NCI-H2227 treated with DMSO at 0.1 percent for 48 hours (cell line): ENCODE results near the gene SPOCK1.
A peak's percentile ranks its signal among the peaks of the same experiment; 100 is the strongest.

Experiments used
- DNase-seq: peaks from one replicate; lab custom pipeline; 2025; lab: John Stamatoyannopoulos, UW

SPOCK1 gene

DNA sequence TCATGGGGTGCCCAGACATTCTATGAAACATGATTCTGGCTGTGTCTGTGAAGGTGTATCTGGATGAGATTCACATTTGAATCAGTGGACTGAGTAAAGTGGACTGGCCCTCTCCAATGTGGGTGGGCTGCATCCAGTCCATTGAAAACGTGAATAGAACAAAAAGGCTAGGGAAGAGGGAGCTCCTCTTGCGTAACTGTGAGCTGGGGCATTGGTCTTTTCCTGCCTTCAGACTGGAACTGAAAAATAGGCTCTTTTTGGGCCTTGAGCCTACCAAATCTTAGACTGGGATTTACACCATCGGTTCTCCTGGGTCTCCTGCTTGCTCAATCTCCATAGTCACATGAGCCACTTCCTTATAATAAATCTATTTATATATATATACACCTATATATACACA, 170.1 kb downstream of the SPOCK1 start:
- DNase-seq, result no peak

DNA sequence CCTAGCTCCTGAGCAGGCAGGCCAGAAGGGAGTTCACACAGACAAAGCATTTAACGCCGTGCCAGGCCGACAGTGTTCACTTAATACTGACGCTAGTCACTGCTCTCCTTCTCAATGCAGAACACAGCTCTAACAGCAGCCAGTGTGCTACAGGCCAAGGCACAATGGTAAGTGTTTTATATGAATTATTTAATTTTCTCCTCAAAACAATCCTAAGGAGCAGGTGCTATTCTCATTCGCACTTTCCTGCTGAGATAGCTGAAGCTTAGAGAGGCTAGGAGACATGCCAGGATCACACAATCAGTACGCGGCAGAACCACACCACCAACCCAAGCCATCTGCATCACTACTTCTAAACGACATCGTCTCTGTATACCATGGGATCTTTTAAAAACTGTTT, 170.7 kb downstream of the SPOCK1 start:
- no peak for DNase-seq

DNA sequence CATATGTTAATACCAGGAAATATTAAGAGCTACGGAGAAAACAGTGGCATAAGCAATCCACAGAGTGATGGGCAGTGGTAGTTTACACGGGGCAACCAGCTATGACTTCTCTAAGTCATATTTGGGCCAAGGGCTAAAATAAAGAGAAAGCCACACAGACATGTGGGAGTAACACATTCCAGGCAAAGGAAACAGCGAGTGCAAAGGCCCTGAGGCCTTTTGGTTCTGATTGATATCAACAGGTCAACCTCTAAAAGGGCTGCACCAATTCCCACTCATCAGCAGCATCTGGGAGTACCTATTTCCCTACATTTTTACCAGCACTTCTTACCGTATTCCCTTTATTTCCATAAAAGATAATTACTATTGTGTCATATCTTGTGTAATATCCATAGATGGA, 173.4 kb downstream of the SPOCK1 start:
- no peak for DNase-seq

DNA sequence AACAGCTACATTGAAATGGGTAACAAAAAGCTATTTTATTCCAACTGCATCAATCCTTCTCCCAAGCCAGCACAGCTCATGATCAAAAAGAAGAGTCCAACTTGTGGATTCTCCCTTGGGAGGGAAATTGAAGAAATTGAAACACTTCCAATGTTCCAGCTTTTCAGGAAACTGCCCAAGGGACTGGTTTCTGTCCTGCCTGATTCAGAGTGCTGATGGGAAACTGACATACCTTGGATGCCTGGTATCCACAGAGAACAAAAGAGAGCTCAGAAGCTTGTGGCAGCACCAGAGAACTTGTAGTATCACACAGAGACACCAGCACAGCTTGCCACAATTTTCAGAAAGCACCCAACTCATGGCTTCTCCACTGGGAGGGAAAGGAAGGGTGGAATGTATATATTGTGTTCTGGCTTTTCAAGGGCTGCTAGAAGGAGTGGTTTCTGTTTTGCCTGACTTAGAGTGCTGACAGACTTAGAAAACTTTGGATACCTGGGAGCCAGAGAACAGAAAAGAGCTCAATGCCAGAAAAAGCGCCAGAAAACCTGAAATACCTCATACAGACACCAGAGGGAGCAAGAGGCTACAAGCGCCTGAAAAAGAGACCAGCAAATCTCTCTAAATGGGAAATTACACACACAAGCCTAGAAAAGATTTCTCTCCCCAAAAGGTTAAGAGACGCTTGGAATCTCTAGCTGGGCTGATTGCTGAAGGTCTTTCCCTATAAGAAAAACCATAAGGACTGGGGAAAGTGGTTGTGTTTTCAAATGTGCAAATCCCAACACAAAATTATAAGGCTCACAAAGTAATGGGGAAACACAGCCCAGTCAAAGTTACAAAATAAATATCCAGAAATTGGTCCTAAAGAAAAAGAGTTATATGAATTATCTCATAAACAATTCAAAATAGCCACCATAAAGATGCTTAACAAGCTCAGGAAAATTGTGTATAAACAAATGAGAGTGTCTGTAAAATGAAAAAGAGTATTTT, 178.8 kb downstream of the SPOCK1 start:
- DNase-seq, result peak; percentile 5

DNA sequence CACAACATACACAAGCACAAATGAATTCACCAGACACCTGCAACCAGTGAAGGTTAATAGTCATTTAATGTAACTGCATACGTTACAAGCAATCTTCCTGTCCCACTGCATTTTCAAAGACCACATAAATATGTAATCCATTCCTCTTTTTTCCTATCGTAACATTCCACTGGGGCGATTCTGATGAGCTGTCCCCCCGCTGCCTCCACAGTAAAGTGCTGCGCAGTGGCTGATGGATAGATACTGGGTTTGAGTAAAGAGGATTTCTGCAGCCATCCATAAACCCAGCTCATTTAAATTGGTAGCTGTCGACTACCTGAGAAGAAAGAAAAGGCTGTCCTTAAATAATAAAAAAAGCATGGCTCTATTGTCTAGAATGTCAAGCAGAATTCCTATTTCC, 181.1 kb downstream of the SPOCK1 start:
- no peak for DNase-seq

DNA sequence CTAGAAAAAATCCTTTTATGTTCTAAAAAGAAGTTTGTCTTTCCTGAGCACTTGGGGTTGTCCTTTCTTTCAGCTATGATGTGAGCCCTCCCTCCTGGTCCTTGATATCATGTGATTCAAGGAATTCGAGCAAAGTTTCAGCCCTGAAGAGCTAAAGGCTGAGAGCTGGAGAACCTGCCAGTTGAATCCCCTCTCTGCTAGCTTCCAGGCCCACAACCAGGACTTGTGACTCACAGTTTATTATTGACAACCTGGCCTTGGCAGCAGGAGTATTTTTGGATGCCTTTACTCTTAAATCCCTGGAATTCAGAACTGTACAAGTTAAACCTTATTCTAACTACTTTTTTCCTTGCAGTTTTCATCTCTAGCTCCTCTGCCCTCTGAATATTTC, 182.8 kb downstream of the SPOCK1 start:
- DNase-seq, result no peak

DNA sequence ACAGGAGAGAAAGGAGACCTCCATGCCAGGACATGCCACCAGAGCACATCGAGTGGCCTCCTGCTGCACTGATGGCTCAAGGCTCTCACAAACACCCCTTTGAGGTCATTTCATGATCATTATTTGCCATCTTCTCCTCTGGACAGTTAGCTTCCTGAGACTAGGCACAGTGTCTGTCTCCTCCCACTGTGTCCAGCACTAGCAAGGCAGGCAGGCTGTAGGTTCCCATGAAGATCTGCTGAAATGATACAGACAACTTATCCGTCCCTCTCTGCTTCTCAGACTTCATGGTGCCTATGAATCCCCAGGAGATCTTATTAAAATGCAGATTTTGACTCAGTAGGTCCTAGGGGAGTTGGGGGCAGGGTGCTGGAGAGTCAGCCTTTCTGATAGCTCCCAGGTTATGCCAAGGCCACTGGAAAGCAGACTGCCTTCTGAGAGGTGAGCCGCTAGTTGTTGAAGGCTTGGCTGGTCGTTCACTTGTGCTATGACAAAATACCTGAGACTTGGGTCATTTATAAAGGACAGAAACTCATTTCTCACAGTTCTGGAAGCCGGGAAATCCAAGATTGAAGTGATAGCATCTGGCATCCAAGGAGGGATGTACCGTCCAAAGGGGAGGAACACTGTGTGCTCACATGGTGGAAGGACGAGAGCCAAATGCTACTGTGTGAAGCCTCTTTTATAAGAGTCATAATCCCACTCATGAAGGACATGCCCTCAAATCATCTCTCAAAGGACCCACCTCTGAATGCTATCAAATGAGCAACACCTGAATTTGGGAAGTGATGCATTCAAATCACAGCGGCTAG, 183.4 kb downstream of the SPOCK1 start:
- DNase-seq, result no peak

GRCh38 chr5:137315109-137315508, 184.0 kb downstream of the SPOCK1 start:
- no peak for DNase-seq

- DNase-seq, result no peak
These were observed 185.5 kb downstream of the SPOCK1 start for GRCh38 chr5:137313526-137314175.

GRCh38 chr5:137312011-137312410, 187.1 kb downstream of the SPOCK1 start:
- DNase-seq, result no peak

DNA sequence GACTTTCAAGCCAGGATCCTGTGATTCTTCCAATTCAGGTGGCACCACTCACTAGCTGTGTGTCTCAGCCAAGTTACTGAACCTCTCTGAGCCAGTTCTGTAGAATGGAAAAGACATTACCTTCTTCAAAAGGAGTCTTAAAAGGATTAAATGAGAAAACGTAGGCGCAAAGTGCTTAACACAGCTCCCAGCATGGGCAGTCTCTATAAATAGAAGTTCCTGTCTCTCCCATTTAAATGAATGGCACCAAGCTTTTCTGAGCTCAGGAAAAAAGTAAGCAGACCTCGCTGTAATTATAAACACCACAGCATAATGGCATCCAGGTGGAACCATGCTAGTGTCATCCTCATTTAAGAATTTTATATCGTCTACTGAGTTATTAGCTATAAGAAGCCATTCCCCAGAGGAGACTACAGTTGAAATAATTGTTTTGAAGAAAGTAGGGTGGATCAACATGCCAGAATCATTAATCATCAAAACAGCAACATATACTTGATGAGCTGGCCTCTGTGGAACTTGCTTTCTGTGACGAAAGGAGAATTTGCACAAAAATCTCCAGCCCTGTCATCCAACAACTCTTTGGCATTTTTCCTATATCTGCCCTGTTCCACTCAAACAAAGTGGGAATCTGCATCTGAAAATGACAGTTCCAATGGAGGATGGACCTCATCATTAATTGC, 188.9 kb downstream of the SPOCK1 start:
- DNase-seq, result no peak

DNA sequence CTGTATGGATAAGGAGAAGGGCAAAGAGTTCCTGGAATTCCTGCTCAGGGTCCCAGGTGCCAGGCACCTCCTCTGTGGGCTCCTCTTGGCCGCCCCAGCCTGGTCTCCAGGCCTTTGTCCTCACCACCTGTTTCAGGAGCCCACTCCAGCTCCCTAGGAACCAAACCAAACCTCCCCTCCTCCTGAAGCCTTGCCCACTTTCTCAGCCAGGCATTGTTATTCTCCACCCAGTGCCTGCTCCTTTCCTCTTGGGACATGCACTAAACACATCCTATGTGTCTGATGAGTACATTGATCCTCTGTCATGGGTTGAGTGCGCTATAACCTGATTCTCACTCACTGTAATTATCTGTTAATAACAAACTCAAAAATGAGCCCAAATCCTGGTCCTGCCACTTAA, 189.8 kb downstream of the SPOCK1 start:
- DNase-seq, result no peak

DNA sequence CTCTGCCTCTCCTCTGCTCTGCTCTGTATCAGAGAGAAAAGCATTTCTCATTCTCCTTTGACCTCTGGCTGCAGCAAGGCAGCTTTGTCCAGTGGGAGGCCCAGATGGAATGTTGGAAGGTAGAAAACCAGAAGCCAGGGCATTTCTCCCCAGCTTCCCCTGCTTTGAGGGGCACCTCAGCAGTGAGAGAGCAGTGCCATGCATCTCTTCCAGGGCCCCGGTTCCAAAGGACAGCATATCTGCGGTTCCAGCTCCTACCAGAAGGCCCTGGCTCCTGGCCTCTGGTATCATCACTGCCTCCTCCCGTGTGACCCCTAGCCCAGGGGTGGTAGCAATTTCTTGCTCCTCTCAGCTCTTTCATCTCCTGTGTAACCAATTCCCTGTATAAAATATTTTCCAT, 190.8 kb downstream of the SPOCK1 start:
- no peak for DNase-seq

- no peak for DNase-seq
These were observed 192.2 kb downstream of the SPOCK1 start for GRCh38 chr5:137306903-137307302.

- DNase-seq, result no peak
These were observed 193.0 kb downstream of the SPOCK1 start for GRCh38 chr5:137305971-137306602.

DNA sequence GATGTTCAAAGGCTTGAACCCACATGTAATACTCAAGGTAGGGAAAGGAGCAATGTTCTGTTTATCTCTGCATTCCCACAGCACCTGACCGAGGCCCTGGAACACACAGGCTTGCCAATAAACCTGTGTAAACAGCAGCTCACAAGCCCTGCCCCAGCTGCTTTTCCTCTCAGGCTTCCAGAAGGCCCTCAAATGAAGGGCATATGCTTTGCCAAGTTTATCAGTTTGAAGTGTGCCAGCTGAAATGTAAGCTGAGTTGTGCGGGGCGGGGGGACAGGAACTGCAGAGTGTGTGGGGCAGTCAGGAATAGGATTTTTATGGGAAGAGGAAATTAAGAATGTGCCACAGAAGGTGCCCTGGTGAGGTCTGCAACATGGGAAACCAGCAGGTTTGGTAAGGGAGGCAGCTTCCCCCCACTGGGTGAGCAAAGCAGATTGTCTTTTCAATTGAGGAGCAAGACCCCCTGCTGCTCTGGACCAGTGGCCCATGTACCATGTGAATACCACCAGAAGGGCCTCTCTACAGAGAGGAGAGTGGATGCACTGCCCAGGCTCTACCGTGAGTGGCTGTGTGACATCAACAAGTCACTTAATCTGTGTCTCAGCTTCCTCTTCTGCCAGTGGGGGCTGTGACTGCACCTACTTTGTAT, 194.8 kb downstream of the SPOCK1 start:
- no peak for DNase-seq

DNA sequence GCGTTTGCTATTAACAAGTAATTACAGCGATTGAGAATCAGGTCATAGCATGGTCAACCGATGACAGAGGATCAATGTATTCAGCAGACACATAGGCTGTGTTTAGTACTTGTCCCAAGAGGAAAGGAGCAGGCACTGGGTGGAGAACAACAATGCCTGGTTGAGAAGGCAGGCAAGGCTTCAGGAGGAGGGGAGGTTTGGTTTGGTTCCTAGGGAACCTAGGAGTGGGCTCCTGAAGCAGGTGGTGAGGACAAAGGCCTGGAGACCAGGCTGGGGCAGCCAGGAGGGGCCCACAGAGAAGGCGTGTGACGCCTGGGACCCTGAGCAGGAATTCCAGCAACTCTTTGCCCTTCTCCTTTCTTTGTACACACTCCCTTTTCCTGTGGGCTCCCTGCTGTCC, 195.6 kb downstream of the SPOCK1 start:
- no peak for DNase-seq

GRCh38 chr5:137300411-137301240, 198.5 kb downstream of the SPOCK1 start:
- no peak for DNase-seq

GRCh38 chr5:137296213-137296781, 202.8 kb downstream of the SPOCK1 start:
- peak; percentile 66 for DNase-seq

DNA sequence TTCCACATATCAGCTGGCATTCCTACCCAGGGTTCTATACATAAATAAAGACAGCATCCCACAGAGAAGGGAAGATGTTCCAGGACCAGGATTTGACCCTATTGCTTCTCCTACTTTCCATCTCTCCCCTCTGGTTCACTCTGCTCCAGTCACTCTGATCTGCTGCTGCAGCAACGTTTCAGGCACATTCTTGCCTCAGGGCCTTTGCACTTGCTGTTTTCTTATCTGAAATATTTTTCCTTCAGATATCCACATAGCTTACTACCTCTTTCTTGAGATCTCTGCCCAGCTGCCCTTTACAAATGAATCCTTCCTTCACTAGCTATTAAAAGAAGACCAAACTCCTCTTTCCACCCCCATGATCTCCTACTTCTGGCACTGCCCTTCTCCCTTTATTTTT, 204.5 kb downstream of the SPOCK1 start:
- no peak for DNase-seq
